Endodermal cell (in vitro differentiated cells): ENCODE measurements around the gene CORO7. TPM values are rescaled to one million over a fixed set of nuclear protein-coding genes. Genes with fewer than 3 reads are reported as not detected.

Source experiments
- DNase-seq: peaks from one replicate; pipeline ENCODE4 v3.0.0-alpha.2; 2017
- H3K27ac ChIP-seq: 2 replicates; pipeline ENCODE4 v1.5.1; 2013; ENCODE audit warnings: mild to moderate bottlenecking, low read depth, low read length, moderate library complexity
- H3K27me3 ChIP-seq: 2 replicates; pipeline ENCODE4 v1.6.1; 2013; ENCODE audit warnings: mild to moderate bottlenecking, low read length, moderate library complexity; ENCODE audit not compliant: insufficient read depth, control insufficient read depth, poor library complexity, severe bottlenecking
- H3K36me3 ChIP-seq: 2 replicates; pipeline ENCODE4 v1.7.0; 2013; ENCODE audit warnings: mild to moderate bottlenecking, low read length, moderate library complexity; ENCODE audit not compliant: control insufficient read depth, insufficient read depth
- H3K4me1 ChIP-seq: one replicate; pipeline ENCODE4 v1.7.0; 2013; ENCODE audit warnings: low read length; ENCODE audit not compliant: control insufficient read depth, insufficient read depth
- H3K4me3 ChIP-seq: 2 replicates; pipeline ENCODE4 v1.5.1; 2013; ENCODE audit warnings: mild to moderate bottlenecking, low read length, moderate library complexity
- H3K9ac ChIP-seq: 2 replicates; pipeline ENCODE4 v1.6.1; 2013; ENCODE audit warnings: mild to moderate bottlenecking, low read length, moderate library complexity; ENCODE audit not compliant: poor library complexity, severe bottlenecking; ENCODE audit errors: extremely low read depth
- H3K9me3 ChIP-seq: 2 replicates; pipeline ENCODE4 v1.6.1; 2013; ENCODE audit warnings: mild to moderate bottlenecking, low read length, moderate library complexity; ENCODE audit not compliant: control insufficient read depth
- H3K27ac Mint-ChIP-seq: 2 replicates; pipeline ENCODE4 v1.8.0; 2020; ENCODE audit warnings: mixed read lengths
- H3K27me3 Mint-ChIP-seq: 2 replicates; pipeline ENCODE4 v1.8.0; 2021; ENCODE audit warnings: mild to moderate bottlenecking, mixed read lengths; ENCODE audit not compliant: insufficient read depth
- H3K36me3 Mint-ChIP-seq: 2 replicates; pipeline ENCODE4 v1.8.0; 2020; ENCODE audit warnings: low read depth, mixed read lengths
- H3K4me1 Mint-ChIP-seq: 2 replicates; pipeline ENCODE4 v1.8.0; 2020; ENCODE audit warnings: mixed read lengths
- H3K4me3 Mint-ChIP-seq: 2 replicates; pipeline ENCODE4 v1.8.0; 2020; ENCODE audit warnings: mild to moderate bottlenecking, moderate library complexity, mixed read lengths
- H3K9me3 Mint-ChIP-seq: 2 replicates; pipeline ENCODE4 v1.8.0; 2020; ENCODE audit warnings: mild to moderate bottlenecking, mixed read lengths
- WGBS, 2 experiments: methylation state at CpG; one replicate each; pipeline versions ENCODE4 v1.1.5 to v1.1.7; 2013; ENCODE audit warnings: missing lambda C conversion rate in 2 of 2, mixed read lengths in 1 of 2; ENCODE audit not compliant: insufficient coverage in 1 of 2, insufficient read length in 1 of 2; 5-methylcytosine and 5-hydroxymethylcytosine counted together
- total RNA-seq, 2 donors: library from RNA; stranded (reverse); fragmentation: NEBNext Ultra II Directional in 1 of 2; extraction: Animal tissue kit (Norgen Biotek cat#: 25700) in 1 of 2; gene quantifications; 2 replicates in 1 of 2; 3 replicates in 1 of 2; pipeline ENCODE4 v1.2.1, GENCODE V29; 2021
- TF ChIP-seq, protein P1 (sequence below): fragments of 200-600 bp; sonication (generic); conservative IDR thresholded peaks from 2 replicates; pipeline ENCODE4 v1.5.0; 2021; ENCODE audit warnings: antibody characterized with exemption, mild to moderate bottlenecking

The CORO7 gene
- total RNA-seq, 2 donors from 2014 or later: 32.5 to 37.5 TPM

DNA sequence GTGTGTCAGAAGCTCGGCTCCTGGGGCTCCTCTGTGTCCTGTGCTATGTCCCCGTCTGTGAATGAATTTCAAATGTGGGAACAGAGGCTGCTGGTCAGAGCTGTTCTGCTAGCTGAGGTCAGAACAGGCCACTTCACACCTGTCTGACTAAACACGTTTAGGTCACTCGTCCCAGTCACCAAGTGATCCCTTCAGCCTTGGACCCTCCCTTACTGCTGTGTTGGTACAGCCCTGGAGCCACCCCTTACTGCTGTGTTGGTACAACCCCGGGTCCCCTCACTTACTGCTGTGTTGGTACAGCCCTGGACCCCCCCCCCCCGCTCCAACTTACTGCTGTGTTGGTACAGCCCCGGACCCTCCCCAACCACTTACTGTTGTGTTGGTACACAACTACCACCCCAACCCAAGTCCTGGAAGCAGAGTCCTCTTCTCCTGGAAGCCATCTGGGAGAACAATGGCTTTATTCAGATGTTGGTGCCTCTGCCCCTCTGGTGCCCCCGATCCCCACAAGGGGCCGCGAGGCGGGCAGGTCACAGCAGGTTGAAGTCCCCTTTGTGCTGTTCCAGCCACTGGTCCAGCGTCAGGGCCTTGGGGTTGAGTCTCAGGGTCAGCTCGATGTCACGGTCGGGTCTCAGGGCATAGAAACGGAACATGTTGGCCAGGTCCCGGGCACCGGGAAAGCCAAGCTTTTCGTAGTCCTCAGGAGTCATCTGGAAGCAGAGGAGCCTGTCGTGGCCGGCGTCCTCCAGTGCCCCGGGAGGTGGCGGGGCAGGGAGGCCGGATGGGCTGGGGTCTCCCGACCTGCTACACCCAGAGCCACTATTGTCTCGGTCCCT, 45.1 kb upstream of the CORO7 start:
- no peak overlapping the region for H3K9ac ChIP-seq
- no peaks in the 10 kb centered on the region for H3K4me1 ChIP-seq
- WGBS, 2 experiments: 88 to 91% methylated on average over 25 to 26 of the region's 27 CpGs
- Mint-ChIP-seq H3K27me3 (no peaks in the 10 kb centered on the region), H3K27ac (no peak overlapping the region), H3K4me3 (no peak overlapping the region), H3K36me3 (peaks cover 33% of the 10 kb centered on the region), H3K4me1 (no peaks in the 10 kb centered on the region), H3K9me3 (no peaks in the 10 kb centered on the region)
- DNase-seq: peak; percentile 80
- peak overlapping the region; percentile 78 for H3K27ac ChIP-seq
- peaks cover 26% of the 10 kb centered on the region for H3K36me3 ChIP-seq
- no peak overlapping the region for H3K4me3 ChIP-seq
- TF ChIP-seq, protein P1, sequence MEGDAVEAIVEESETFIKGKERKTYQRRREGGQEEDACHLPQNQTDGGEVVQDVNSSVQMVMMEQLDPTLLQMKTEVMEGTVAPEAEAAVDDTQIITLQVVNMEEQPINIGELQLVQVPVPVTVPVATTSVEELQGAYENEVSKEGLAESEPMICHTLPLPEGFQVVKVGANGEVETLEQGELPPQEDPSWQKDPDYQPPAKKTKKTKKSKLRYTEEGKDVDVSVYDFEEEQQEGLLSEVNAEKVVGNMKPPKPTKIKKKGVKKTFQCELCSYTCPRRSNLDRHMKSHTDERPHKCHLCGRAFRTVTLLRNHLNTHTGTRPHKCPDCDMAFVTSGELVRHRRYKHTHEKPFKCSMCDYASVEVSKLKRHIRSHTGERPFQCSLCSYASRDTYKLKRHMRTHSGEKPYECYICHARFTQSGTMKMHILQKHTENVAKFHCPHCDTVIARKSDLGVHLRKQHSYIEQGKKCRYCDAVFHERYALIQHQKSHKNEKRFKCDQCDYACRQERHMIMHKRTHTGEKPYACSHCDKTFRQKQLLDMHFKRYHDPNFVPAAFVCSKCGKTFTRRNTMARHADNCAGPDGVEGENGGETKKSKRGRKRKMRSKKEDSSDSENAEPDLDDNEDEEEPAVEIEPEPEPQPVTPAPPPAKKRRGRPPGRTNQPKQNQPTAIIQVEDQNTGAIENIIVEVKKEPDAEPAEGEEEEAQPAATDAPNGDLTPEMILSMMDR: no peak
- no peaks in the 10 kb centered on the region for H3K27me3 ChIP-seq
- H3K9me3 ChIP-seq: no peaks in the 10 kb centered on the region

DNA sequence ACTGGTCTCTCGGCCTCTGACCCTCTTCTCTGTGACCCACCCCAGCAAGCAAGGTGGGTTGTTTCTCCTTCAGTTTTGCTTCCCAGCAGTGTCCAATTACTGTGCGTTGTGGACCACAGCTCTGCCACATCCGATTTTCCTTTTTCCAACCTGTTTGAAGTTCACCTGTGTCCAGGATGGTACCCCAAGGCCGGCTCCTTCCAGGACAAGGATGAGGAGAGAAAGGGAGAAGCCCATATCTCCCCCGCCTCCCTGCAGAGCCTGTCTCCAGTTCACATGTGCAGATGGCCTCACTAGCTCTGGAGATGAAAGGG, 44.5 kb upstream of the CORO7 start:
- no peak overlapping the region for H3K4me3 Mint-ChIP-seq
- Histone ChIP-seq H3K27ac (no peak overlapping the region), H3K27me3 (no peaks in the 10 kb centered on the region), H3K4me1 (no peaks in the 10 kb centered on the region), H3K36me3 (peaks cover 27% of the 10 kb centered on the region), H3K9ac (no peak overlapping the region), H3K9me3 (no peaks in the 10 kb centered on the region), H3K4me3 (no peak overlapping the region)
- no peaks in the 10 kb centered on the region for H3K9me3 Mint-ChIP-seq
- H3K27me3 Mint-ChIP-seq: no peaks in the 10 kb centered on the region
- TF ChIP-seq, protein P1: no peak
- H3K27ac Mint-ChIP-seq: no peak overlapping the region
- no peak for DNase-seq
- peaks cover 29% of the 10 kb centered on the region for H3K36me3 Mint-ChIP-seq
- no peaks in the 10 kb centered on the region for H3K4me1 Mint-ChIP-seq
- 90 to 92% methylated on average over 4 to 5 of the region's 5 CpGs for WGBS, 2 experiments

GRCh38 chr16:4455951-4456350, 39.6 kb upstream of the CORO7 start:
- no peak overlapping the region for H3K4me3 Mint-ChIP-seq
- no peaks in the 10 kb centered on the region for H3K4me1 Mint-ChIP-seq
- H3K9ac ChIP-seq: no peak overlapping the region
- no peaks in the 10 kb centered on the region for H3K27me3 ChIP-seq
- H3K9me3 ChIP-seq: no peaks in the 10 kb centered on the region
- 79 to 83% methylated on average over 10 of the region's 10 CpGs for WGBS, 2 experiments
- H3K27me3 Mint-ChIP-seq: no peaks in the 10 kb centered on the region
- H3K36me3 ChIP-seq: peaks cover 49% of the 10 kb centered on the region
- peaks cover 39% of the 10 kb centered on the region for H3K36me3 Mint-ChIP-seq
- H3K27ac Mint-ChIP-seq: no peak overlapping the region
- H3K27ac ChIP-seq: no peak overlapping the region
- TF ChIP-seq, protein P1: no peak
- no peak overlapping the region for H3K4me3 ChIP-seq
- DNase-seq: no peak
- H3K9me3 Mint-ChIP-seq: no peaks in the 10 kb centered on the region
- no peaks in the 10 kb centered on the region for H3K4me1 ChIP-seq
